Astrocyte (in vitro differentiated cells and primary cell): Measurements from ENCODE around the gene CD82. TPM values are rescaled to one million over a fixed set of nuclear protein-coding genes. Genes with fewer than 3 reads are reported as not detected.
A peak's percentile ranks its signal among the peaks of the same experiment; 100 is the strongest.

Source experiments
- DNase-seq: peaks from one replicate; pipeline ENCODE4 v3.0.0-alpha.2; 2010; ENCODE audit warnings: low read depth
- FAIRE-seq: peaks from 2 replicates; lab custom pipeline; 2011; peaks lifted over from hg19 to GRCh38; lab: Jason Lieb, UNC
- H2AFZ ChIP-seq: 2 replicates; pipeline ENCODE4 v1.6.0; 2012; ENCODE audit warnings: low read depth, low read length, inconsistent platforms
- H3K27ac ChIP-seq: 2 replicates; pipeline ENCODE4 v1.5.1; 2011; ENCODE audit warnings: low read depth, low read length, inconsistent platforms
- H3K27me3 ChIP-seq: 2 replicates; pipeline ENCODE4 v1.6.0; 2011; ENCODE audit warnings: low read length, inconsistent platforms; ENCODE audit not compliant: insufficient read depth
- H3K36me3 ChIP-seq: 2 replicates; pipeline ENCODE4 v1.5.1; 2011; ENCODE audit warnings: low read length, inconsistent platforms; ENCODE audit not compliant: insufficient read depth
- H3K4me1 ChIP-seq: 2 replicates; pipeline ENCODE4 v1.5.1; 2011; ENCODE audit warnings: low read length, inconsistent platforms; ENCODE audit not compliant: insufficient read depth
- H3K4me2 ChIP-seq: 2 replicates; pipeline ENCODE4 v1.6.0; 2012; ENCODE audit warnings: low read length, inconsistent platforms
- H3K4me3 ChIP-seq: 2 replicates; pipeline ENCODE4 v1.5.1; 2011; ENCODE audit warnings: low read depth, mild to moderate bottlenecking, low read length, inconsistent platforms; ENCODE audit not compliant: insufficient read depth
- H3K79me2 ChIP-seq: 2 replicates; pipeline ENCODE4 v1.6.0; 2012; ENCODE audit warnings: mild to moderate bottlenecking, low read length, inconsistent platforms; ENCODE audit not compliant: insufficient read depth
- H3K9ac ChIP-seq: 2 replicates; pipeline ENCODE4 v1.6.0; 2012; ENCODE audit warnings: mild to moderate bottlenecking, low read length, inconsistent platforms
- H3K9me3 ChIP-seq: 2 replicates; pipeline ENCODE4 v1.5.1; 2012; ENCODE audit warnings: low read depth, mild to moderate bottlenecking, low read length, inconsistent platforms; ENCODE audit not compliant: insufficient read depth
- H4K20me1 ChIP-seq: 2 replicates; pipeline ENCODE4 v1.6.0; 2012; ENCODE audit warnings: low read length, inconsistent platforms; ENCODE audit not compliant: insufficient read depth
- H3K27ac Mint-ChIP-seq: one replicate; pipeline ENCODE4 v1.8.0; 2021; ENCODE audit warnings: mild to moderate bottlenecking, mixed read lengths; ENCODE audit not compliant: unreplicated experiment
- H3K27me3 Mint-ChIP-seq: one replicate; pipeline ENCODE4 v1.8.0; 2021; ENCODE audit warnings: low read depth, mixed read lengths; ENCODE audit not compliant: unreplicated experiment
- H3K36me3 Mint-ChIP-seq: one replicate; pipeline ENCODE4 v1.8.0; 2021; ENCODE audit warnings: low read depth, mixed read lengths; ENCODE audit not compliant: unreplicated experiment
- H3K4me1 Mint-ChIP-seq: one replicate; pipeline ENCODE4 v1.8.0; 2021; ENCODE audit warnings: low read depth, mixed read lengths; ENCODE audit not compliant: unreplicated experiment
- H3K4me3 Mint-ChIP-seq: one replicate; pipeline ENCODE4 v1.8.0; 2021; ENCODE audit warnings: mild to moderate bottlenecking, moderate library complexity, mixed read lengths; ENCODE audit not compliant: unreplicated experiment
- H3K9me3 Mint-ChIP-seq: one replicate; pipeline ENCODE4 v1.8.0; 2021; ENCODE audit warnings: mild to moderate bottlenecking, mixed read lengths; ENCODE audit not compliant: unreplicated experiment
- CTCF ChIP-seq: IDR thresholded peaks from 2 replicates; pipeline ENCODE4 v1.5.1; 2011; ENCODE audit warnings: low read depth, mild to moderate bottlenecking, inconsistent platforms, low read length, moderate library complexity; ENCODE audit not compliant: insufficient read depth
- EZH2 ChIP-seq: IDR thresholded peaks from 2 replicates; pipeline ENCODE4 v1.6.1; 2012; ENCODE audit warnings: mild to moderate bottlenecking, low read length, inconsistent platforms; ENCODE audit not compliant: insufficient read depth
- total RNA-seq: library from RNA; stranded (reverse); gene quantifications from 2 replicates; pipeline ENCODE4 v1.2.1, GENCODE V29; 2021

CD82 gene
- total RNA-seq, 1 donor from 2014 or later = 74.5 TPM

- H3K9me3 ChIP-seq = no peaks in the 10 kb centered on the region
- Mint-ChIP-seq H3K9me3 (no peaks in the 10 kb centered on the region), H3K36me3 (peaks cover 10% of the 10 kb centered on the region), H3K4me3 (no peak overlapping the region), H3K27ac (no peak overlapping the region), H3K27me3 (peaks cover 2% of the 10 kb centered on the region), H3K4me1 (peaks cover 10% of the 10 kb centered on the region)
- H3K27ac ChIP-seq = no peak overlapping the region
- DNase-seq (peak; percentile 32), FAIRE-seq (no peak)
- H3K4me2 ChIP-seq = no peak overlapping the region
- peaks cover 3% of the 10 kb centered on the region for H4K20me1 ChIP-seq
- no peaks in the 10 kb centered on the region for H3K79me2 ChIP-seq
- no peaks in the 10 kb centered on the region for H3K36me3 ChIP-seq
- no peak overlapping the region for H3K4me3 ChIP-seq
- no peak for TF ChIP-seq CTCF
- no peak for TF ChIP-seq EZH2
- no peaks in the 10 kb centered on the region for H3K4me1 ChIP-seq
- no peak overlapping the region for H2AFZ ChIP-seq
- no peaks in the 10 kb centered on the region for H3K27me3 ChIP-seq
- no peak overlapping the region for H3K9ac ChIP-seq
Measured at GRCh38 chr11:44596525-44597276, 31.2 kb downstream of the CD82 start.

- TF ChIP-seq CTCF (no peak), EZH2 (no peak)
- Mint-ChIP-seq H3K9me3 (no peaks in the 10 kb centered on the region), H3K27ac (no peak overlapping the region), H3K4me1 (peaks cover 10% of the 10 kb centered on the region), H3K36me3 (peaks cover 10% of the 10 kb centered on the region), H3K27me3 (peaks cover 2% of the 10 kb centered on the region), H3K4me3 (no peak overlapping the region)
- Histone ChIP-seq H4K20me1 (peaks cover 3% of the 10 kb centered on the region), H3K27ac (no peak overlapping the region), H3K79me2 (no peaks in the 10 kb centered on the region), H3K9ac (no peak overlapping the region), H3K4me2 (no peak overlapping the region), H3K9me3 (no peaks in the 10 kb centered on the region), H3K4me1 (no peaks in the 10 kb centered on the region), H3K36me3 (no peaks in the 10 kb centered on the region), H3K27me3 (no peaks in the 10 kb centered on the region), H3K4me3 (no peak overlapping the region), H2AFZ (no peak overlapping the region)
- no peak for DNase-seq
- no peak for FAIRE-seq
Measured at GRCh38 chr11:44597358-44598012, 32.0 kb downstream of the CD82 start.

GRCh38 chr11:44598831-44599230 is 33.4 kb downstream of the CD82 start:
- H3K4me1 Mint-ChIP-seq = peaks cover 10% of the 10 kb centered on the region
- no peak overlapping the region for H3K9ac ChIP-seq
- no peaks in the 10 kb centered on the region for H3K27me3 ChIP-seq
- DNase-seq (no peak), FAIRE-seq (no peak)
- H3K9me3 ChIP-seq = no peaks in the 10 kb centered on the region
- no peak overlapping the region for H3K4me3 ChIP-seq
- H3K27ac ChIP-seq = no peak overlapping the region
- H3K79me2 ChIP-seq = no peaks in the 10 kb centered on the region
- H3K4me1 ChIP-seq = peaks cover under 1% of the 10 kb centered on the region
- peaks cover 14% of the 10 kb centered on the region for H3K36me3 Mint-ChIP-seq
- H3K4me3 Mint-ChIP-seq = no peak overlapping the region
- H3K36me3 ChIP-seq = no peaks in the 10 kb centered on the region
- no peak for TF ChIP-seq EZH2
- no peak for TF ChIP-seq CTCF
- H3K27me3 Mint-ChIP-seq = peaks cover 5% of the 10 kb centered on the region
- H3K27ac Mint-ChIP-seq = no peak overlapping the region
- H4K20me1 ChIP-seq = peaks cover 3% of the 10 kb centered on the region
- no peak overlapping the region for H2AFZ ChIP-seq
- no peak overlapping the region for H3K4me2 ChIP-seq
- H3K9me3 Mint-ChIP-seq = no peaks in the 10 kb centered on the region
